Lung (tissue), 12 donors: ENCODE data around the gene DCDC1. TPM values are rescaled to one million over a fixed set of nuclear protein-coding genes. Genes with fewer than 3 reads are reported as not detected.

Source experiments
- ATAC-seq: fragments of 200-7000 bp; cut with Tn5 transposase; one replicate; pipeline ENCODE4 v1.9.1; 2020; ENCODE audit warnings: moderate number of reproducible peaks; ENCODE audit not compliant: insufficient read depth, low FRiP score
- DNase-seq, 3 donors: peaks; one replicate each; pipeline ENCODE4 v3.0.0-alpha.2; 2013 to 2017
- H3K27ac ChIP-seq, 2 donors: one replicate each; pipeline ENCODE4 v1.5.1; 2013; ENCODE audit warnings: mild to moderate bottlenecking in 2 of 2, moderate library complexity in 2 of 2, control low read depth in 1 of 2, inconsistent platforms in 1 of 2, low read depth in 1 of 2, low read length in 1 of 2
- H3K27me3 ChIP-seq, 3 donors: one replicate each; pipeline ENCODE4 v1.5.1; 2013; ENCODE audit warnings: low read length in 2 of 3; ENCODE audit not compliant: control insufficient read depth in 3 of 3, insufficient read depth in 3 of 3
- H3K36me3 ChIP-seq, 4 donors: one replicate each; pipeline ENCODE4 v1.5.1; 2013; ENCODE audit warnings: low read length in 4 of 4, mild to moderate bottlenecking in 1 of 4, moderate library complexity in 1 of 4; ENCODE audit not compliant: control insufficient read depth in 4 of 4, insufficient read depth in 4 of 4
- H3K4me1 ChIP-seq, 5 donors: one replicate each; pipeline ENCODE4 v1.5.1; 2013; ENCODE audit warnings: low read length in 5 of 5, mild to moderate bottlenecking in 2 of 5, moderate library complexity in 1 of 5; ENCODE audit not compliant: control insufficient read depth in 5 of 5, insufficient read depth in 5 of 5
- H3K4me3 ChIP-seq: one replicate; pipeline ENCODE4 v1.5.1; 2013; ENCODE audit warnings: mild to moderate bottlenecking, control low read depth, moderate library complexity
- H3K9ac ChIP-seq, 2 donors: one replicate each; pipeline ENCODE4 v1.5.1; 2013; ENCODE audit warnings: low read length in 2 of 2, control low read depth in 1 of 2; ENCODE audit not compliant: insufficient read depth in 1 of 2
- H3K9me3 ChIP-seq, 4 donors: one replicate each; pipeline ENCODE4 v1.5.1; 2013; ENCODE audit warnings: low read length in 3 of 4, mild to moderate bottlenecking in 1 of 4, moderate library complexity in 1 of 4; ENCODE audit not compliant: control insufficient read depth in 4 of 4, insufficient read depth in 3 of 4
- CTCF ChIP-seq: IDR thresholded peaks from 2 replicates; pipeline ENCODE4 v1.5.1; 2012; ENCODE audit warnings: mild to moderate bottlenecking; ENCODE audit errors: control extremely low read depth, extremely low read depth
- WGBS, 2 donors: extraction: QIAGEN DNeasy Blood & Tissue Kit; methylation state at CpG; one replicate each; pipeline ENCODE4 v1.1.7; 2013; 5-methylcytosine and 5-hydroxymethylcytosine counted together
- polyA plus RNA-seq, 2 donors: library from polyadenylated mRNA; stranded (reverse); fragments of 200-250 nt; gene quantifications; one replicate each; pipeline ENCODE4 v1.2.1, GENCODE V29; 2013
- total RNA-seq, 2 donors: library from RNA; depleted of rRNA in 1 of 2; stranded (reverse); fragments of >200 nt in 1 of 2; gene quantifications; one replicate each; pipeline ENCODE4 v1.2.1, GENCODE V29; 2014 to 2021
- donor health status: control.
- donor health status: control.
- donor health status: Bipolar disorder and iron deficiency.
- donor health status: healthy.
- donor health status: DM: yes; HTN: yes; CAD: no.

Gene DCDC1
- total and polyA plus RNA-seq, 4 donors = 0.47 to 20.6 (median 4.7) TPM

GRCh38 chr11:31340903-31341572, 28.5 kb downstream of the DCDC1 start:
- H3K36me3 ChIP-seq = no peaks in the 10 kb centered on the region
- no peak for TF ChIP-seq CTCF
- ATAC-seq = no peak
- 90 to 95% methylated on average over 5 of the region's 5 CpGs for WGBS, 2 donors
- H3K27me3 ChIP-seq = no peaks in the 10 kb centered on the region
- H3K27ac ChIP-seq = no peak overlapping the region
- H3K4me3 ChIP-seq = no peak overlapping the region
- H3K4me1 ChIP-seq = no peaks in the 10 kb centered on the region
- H3K9me3 ChIP-seq = no peaks in the 10 kb centered on the region
- H3K9ac ChIP-seq = no peak overlapping the region
- peak in 2 of 3 donors; percentile 3 to 12 for DNase-seq

GRCh38 chr11:31337806-31338205, 31.7 kb downstream of the DCDC1 start:
- H3K4me1 ChIP-seq = no peaks in the 10 kb centered on the region
- no peak for TF ChIP-seq CTCF
- WGBS, 2 donors = 15 to 45% methylated on average over 2 of the region's 2 CpGs

GRCh38 chr11:31328697-31329096, 40.8 kb downstream of the DCDC1 start:
- TF ChIP-seq CTCF = no peak
- Histone ChIP-seq H3K4me1 (peaks cover 0 to 7% (median 0%) of the 10 kb centered on the region in 5 donors), H3K27ac (no peak overlapping the region), H3K9me3 (no peaks in the 10 kb centered on the region), H3K4me3 (no peak overlapping the region), H3K36me3 (no peaks in the 10 kb centered on the region), H3K9ac (no peak overlapping the region), H3K27me3 (no peaks in the 10 kb centered on the region)
- DNase-seq (no peak), ATAC-seq (no peak)
- 94 to 97% methylated on average over 6 of the region's 6 CpGs for WGBS, 2 donors

More at GRCh38 chr11:31337806-31338205, 31.7 kb downstream of the DCDC1 start:
- H3K36me3 ChIP-seq = no peaks in the 10 kb centered on the region
- ATAC-seq (no peak), DNase-seq (no peak)
- peaks cover 0 to 7% (median 2%) of the 10 kb centered on the region in 4 donors for H3K9me3 ChIP-seq
- no peak overlapping the region for H3K27ac ChIP-seq
- no peak overlapping the region for H3K4me3 ChIP-seq
- no peak overlapping the region for H3K9ac ChIP-seq
- H3K27me3 ChIP-seq = no peaks in the 10 kb centered on the region

GRCh38 chr11:31327417-31327816, 42.1 kb downstream of the DCDC1 start:
- Histone ChIP-seq H3K4me1 (peaks cover 0 to 7% (median 0%) of the 10 kb centered on the region in 5 donors), H3K9ac (no peak overlapping the region), H3K9me3 (no peaks in the 10 kb centered on the region), H3K27ac (no peak overlapping the region), H3K36me3 (no peaks in the 10 kb centered on the region), H3K27me3 (no peaks in the 10 kb centered on the region), H3K4me3 (no peak overlapping the region)
- ATAC-seq (no peak), DNase-seq (no peak)
- WGBS, 2 donors = 93 to 94% methylated on average over 3 of the region's 3 CpGs
- TF ChIP-seq CTCF = no peak
